PC-3 (cell line): ENCODE data around the gene MED4. TPM values are rescaled to one million over a fixed set of nuclear protein-coding genes. Genes with fewer than 3 reads are reported as not detected.

Experiments used
- ATAC-seq: fragments of 200-7000 bp; cut with Tn5 transposase; 2 replicates; pipeline ENCODE4 v1.9.1; 2020; ENCODE audit warnings: mild to moderate bottlenecking, moderate library complexity
- BruUV-seq: library from RNA; stranded (reverse); fragments of 400-500 nt; replicated peaks from 2 replicates; lab custom pipeline; 2021; lab: Mats Ljungman, UMichigan
- CTCF ChIA-PET: fragments of 300-600 bp; sonication (Branson Sonifier 250); formaldehyde crosslinking; loops from one replicate; lab custom pipeline; 2022; ENCODE audit warnings: antibody characterized with exemption; lab: Charles Lee
- POLR2A ChIA-PET: fragments of 300-600 bp; sonication (Branson Sonifier 250); formaldehyde crosslinking; loops from one replicate; lab custom pipeline; 2022; ENCODE audit warnings: antibody characterized with exemption; ENCODE audit not compliant: unreplicated experiment; lab: Charles Lee
- DNase-seq: peaks from one replicate; pipeline ENCODE4 v3.0.0-alpha.2; 2015
- H2AFZ ChIP-seq: fragments of 300-600 bp; sonication (generic); 2 replicates; pipeline ENCODE4 v1.6.0; 2016; ENCODE audit warnings: antibody characterized with exemption, low read length
- H3F3A ChIP-seq: fragments of 300-600 bp; sonication (generic); one replicate; pipeline ENCODE4 v1.6.0; 2017; ENCODE audit warnings: antibody characterized with exemption, low read length, control low read depth, mild to moderate bottlenecking; ENCODE audit not compliant: unreplicated experiment
- H3K27ac ChIP-seq: fragments of 300-600 bp; sonication (generic); 2 replicates; pipeline ENCODE4 v1.5.1; 2016; ENCODE audit warnings: mild to moderate bottlenecking, low read length
- H3K27me3 ChIP-seq: fragments of 300-600 bp; sonication (generic); 2 replicates; pipeline ENCODE4 v1.6.1; 2016; ENCODE audit warnings: low read length, mixed read lengths
- H3K36me3 ChIP-seq: fragments of 300-600 bp; sonication (generic); 2 replicates; pipeline ENCODE4 v1.6.1; 2016; ENCODE audit warnings: low read depth, mixed run types, low read length, mixed read lengths
- H3K4me1 ChIP-seq: fragments of 300-600 bp; sonication (generic); 2 replicates; pipeline ENCODE4 v1.5.1; 2016; ENCODE audit warnings: low read length; ENCODE audit not compliant: insufficient read depth
- H3K4me2 ChIP-seq: fragments of 300-600 bp; sonication (generic); 2 replicates; pipeline ENCODE4 v1.6.0; 2016; ENCODE audit warnings: low read length
- H3K4me3 ChIP-seq: fragments of 300-600 bp; sonication (generic); 2 replicates; pipeline ENCODE4 v1.5.1; 2016; ENCODE audit warnings: mild to moderate bottlenecking, low read length, mixed read lengths
- H3K79me2 ChIP-seq: fragments of 300-600 bp; sonication (generic); 2 replicates; pipeline ENCODE4 v1.6.1; 2017; ENCODE audit warnings: low read length, mixed read lengths
- H3K9ac ChIP-seq: fragments of 300-600 bp; sonication (generic); 2 replicates; pipeline ENCODE4 v1.6.0; 2016; ENCODE audit warnings: mild to moderate bottlenecking, low read length
- H3K9me2 ChIP-seq: fragments of 300-600 bp; sonication (generic); replicated peaks from 2 replicates; pipeline ENCODE4 v1.6.1; 2016; ENCODE audit warnings: mixed run types, low read length, mixed read lengths
- H3K9me3 ChIP-seq: fragments of 300-600 bp; sonication (generic); 2 replicates; pipeline ENCODE4 v1.6.1; 2016; ENCODE audit warnings: low read length, mixed read lengths
- H4K20me1 ChIP-seq: fragments of 300-600 bp; sonication (generic); 2 replicates; pipeline ENCODE4 v1.6.1; 2016; ENCODE audit warnings: low read length, mixed read lengths
- CTCF ChIP-seq: fragments of 300-600 bp; sonication (generic); conservative IDR thresholded peaks from 2 replicates; pipeline ENCODE4 v1.5.1; 2017; ENCODE audit warnings: antibody characterized with exemption, low read depth, mild to moderate bottlenecking, low read length
- EZH2 ChIP-seq: fragments of 300-600 bp; sonication (generic); IDR thresholded peaks from one replicate; pipeline ENCODE4 v1.6.1; 2017; ENCODE audit warnings: antibody characterized with exemption, mild to moderate bottlenecking, low read length; ENCODE audit not compliant: unreplicated experiment
- EZH2phosphoT487 ChIP-seq: fragments of 300-600 bp; sonication (generic); IDR thresholded peaks from 2 replicates; pipeline ENCODE4 v1.6.1; 2018; ENCODE audit warnings: mild to moderate bottlenecking, antibody characterized with exemption, low read length, borderline replicate concordance
- intact Hi-C: fragments of 100-400 bp; cut with micrococcal nuclease; formaldehyde crosslinking; loops from 2 replicates; pipeline ENCODE4 v1.9.0; 2023
- total RNA-seq: library from RNA; depleted of rRNA; stranded (reverse); fragments of >200 nt; gene quantifications from 2 replicates; pipeline ENCODE4 v1.2.3, GENCODE V29; 2014

MED4 gene
- total RNA-seq, 1 experiment from 2014 or later, result 19.0 TPM

- CTCF ChIA-PET, result no interaction called here
- H3K36me3 ChIP-seq, result peaks cover 39% of the 10 kb centered on the region; the same call in 1 of the 2 replicates
- BruUV-seq, result no TSS peak
- H3K4me2 ChIP-seq, result no peak overlapping the region
- intact Hi-C loops, result no loop called here
- no peak overlapping the region for H2AFZ ChIP-seq
- H3K9ac ChIP-seq, result no peak overlapping the region
- H3K4me1 ChIP-seq, result no peaks in the 10 kb centered on the region
- no peaks in the 10 kb centered on the region for H3K27me3 ChIP-seq
- H3K4me3 ChIP-seq, result no peak overlapping the region
- no peak for TF ChIP-seq EZH2
- TF ChIP-seq EZH2phosphoT487, result no peak
- no peak for TF ChIP-seq CTCF
- H4K20me1 ChIP-seq, result no peaks in the 10 kb centered on the region
- no peaks in the 10 kb centered on the region for H3K9me3 ChIP-seq
- ATAC-seq (no peak), DNase-seq (no peak)
- H3K27ac ChIP-seq, result no peak overlapping the region
- no peaks in the 10 kb centered on the region for H3K9me2 ChIP-seq
- POLR2A ChIA-PET, result no interaction called here
- no peaks in the 10 kb centered on the region for H3F3A ChIP-seq
- no peaks in the 10 kb centered on the region for H3K79me2 ChIP-seq
These were observed 13.2 kb downstream of the MED4 start for GRCh38 chr13:48081739-48082138.

GRCh38 chr13:48078251-48078656 is 16.6 kb downstream of the MED4 start:
- TF ChIP-seq CTCF (peak; percentile 43), EZH2 (no peak), EZH2phosphoT487 (no peak)
- Histone ChIP-seq H3K4me2 (no peak overlapping the region), H3K36me3 (peaks cover 63% of the 10 kb centered on the region), H3K4me1 (no peaks in the 10 kb centered on the region), H3K4me3 (no peak overlapping the region), H2AFZ (no peak overlapping the region), H4K20me1 (no peaks in the 10 kb centered on the region), H3K9ac (no peak overlapping the region), H3K27ac (no peak overlapping the region), H3K9me2 (no peaks in the 10 kb centered on the region), H3K79me2 (no peaks in the 10 kb centered on the region), H3F3A (no peaks in the 10 kb centered on the region), H3K9me3 (no peaks in the 10 kb centered on the region), H3K27me3 (no peaks in the 10 kb centered on the region)
- CTCF ChIA-PET, result interaction anchor here (0.6 kb wide), 1 partner anchor 229 kb away, joined by 4 read pairs; no protein-coding TSS in a partner anchor
- no peak for ATAC-seq
- peak; percentile 8 for DNase-seq
- POLR2A ChIA-PET, result no interaction called here
- BruUV-seq, result no TSS peak
- intact Hi-C loops, result no loop called here

- ChIA-PET POLR2A (no interaction called here), CTCF (no interaction called here)
- Histone ChIP-seq H3K4me3 (no peak overlapping the region), H3K27ac (no peak overlapping the region), H3K36me3 (peaks cover 88% of the 10 kb centered on the region), H4K20me1 (no peaks in the 10 kb centered on the region), H3K4me2 (no peak overlapping the region), H3K27me3 (no peaks in the 10 kb centered on the region), H3K9me2 (no peaks in the 10 kb centered on the region), H3K4me1 (no peaks in the 10 kb centered on the region), H3K79me2 (no peaks in the 10 kb centered on the region), H2AFZ (no peak overlapping the region), H3K9ac (no peak overlapping the region), H3F3A (no peaks in the 10 kb centered on the region), H3K9me3 (peaks cover 7% of the 10 kb centered on the region)
- BruUV-seq, result no TSS peak
- TF ChIP-seq CTCF, result no peak
- TF ChIP-seq EZH2phosphoT487, result no peak
- no peak for TF ChIP-seq EZH2
- intact Hi-C loops, result no loop called here
- ATAC-seq (no peak), DNase-seq (no peak)
These were observed 20.9 kb downstream of the MED4 start for GRCh38 chr13:48074006-48074405.
